ENCODE data around the gene IL17F.

DNA sequence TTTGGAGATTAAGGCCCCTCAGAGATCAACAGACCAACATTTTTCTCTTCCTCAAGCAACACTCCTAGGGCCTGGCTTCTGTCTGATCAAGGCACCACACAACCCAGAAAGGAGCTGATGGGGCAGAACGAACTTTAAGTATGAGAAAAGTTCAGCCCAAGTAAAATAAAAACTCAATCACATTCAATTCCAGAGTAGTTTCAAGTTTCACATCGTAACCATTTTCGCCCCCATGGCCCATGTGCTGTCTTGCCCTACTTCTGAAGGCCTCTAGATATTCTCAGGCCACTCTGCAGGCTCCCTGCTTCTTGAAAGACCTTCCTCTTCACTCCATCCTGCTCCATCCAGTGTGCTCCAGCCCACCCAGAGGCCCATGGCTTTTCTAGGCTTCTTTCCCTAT lies 53.9 kb downstream of the IL17F start:
- TF ChIP-seq, protein P1, sequence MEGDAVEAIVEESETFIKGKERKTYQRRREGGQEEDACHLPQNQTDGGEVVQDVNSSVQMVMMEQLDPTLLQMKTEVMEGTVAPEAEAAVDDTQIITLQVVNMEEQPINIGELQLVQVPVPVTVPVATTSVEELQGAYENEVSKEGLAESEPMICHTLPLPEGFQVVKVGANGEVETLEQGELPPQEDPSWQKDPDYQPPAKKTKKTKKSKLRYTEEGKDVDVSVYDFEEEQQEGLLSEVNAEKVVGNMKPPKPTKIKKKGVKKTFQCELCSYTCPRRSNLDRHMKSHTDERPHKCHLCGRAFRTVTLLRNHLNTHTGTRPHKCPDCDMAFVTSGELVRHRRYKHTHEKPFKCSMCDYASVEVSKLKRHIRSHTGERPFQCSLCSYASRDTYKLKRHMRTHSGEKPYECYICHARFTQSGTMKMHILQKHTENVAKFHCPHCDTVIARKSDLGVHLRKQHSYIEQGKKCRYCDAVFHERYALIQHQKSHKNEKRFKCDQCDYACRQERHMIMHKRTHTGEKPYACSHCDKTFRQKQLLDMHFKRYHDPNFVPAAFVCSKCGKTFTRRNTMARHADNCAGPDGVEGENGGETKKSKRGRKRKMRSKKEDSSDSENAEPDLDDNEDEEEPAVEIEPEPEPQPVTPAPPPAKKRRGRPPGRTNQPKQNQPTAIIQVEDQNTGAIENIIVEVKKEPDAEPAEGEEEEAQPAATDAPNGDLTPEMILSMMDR (IDR thresholded peaks at IDR 0.05): no peak
- TF ChIP-seq POLR2A (IDR thresholded peaks at IDR 0.05): no peak

Data from ovary (tissue), 3 donors.